NCI-H146 treated with DMSO at 0.1 percent for 48 hours (cell line): ENCODE data around the gene UGT1A1.

Source experiments
- DNase-seq: peaks from one replicate; lab custom pipeline; 2025; ENCODE audit not compliant: unreplicated experiment; lab: John Stamatoyannopoulos, UW

UGT1A1 gene

DNA sequence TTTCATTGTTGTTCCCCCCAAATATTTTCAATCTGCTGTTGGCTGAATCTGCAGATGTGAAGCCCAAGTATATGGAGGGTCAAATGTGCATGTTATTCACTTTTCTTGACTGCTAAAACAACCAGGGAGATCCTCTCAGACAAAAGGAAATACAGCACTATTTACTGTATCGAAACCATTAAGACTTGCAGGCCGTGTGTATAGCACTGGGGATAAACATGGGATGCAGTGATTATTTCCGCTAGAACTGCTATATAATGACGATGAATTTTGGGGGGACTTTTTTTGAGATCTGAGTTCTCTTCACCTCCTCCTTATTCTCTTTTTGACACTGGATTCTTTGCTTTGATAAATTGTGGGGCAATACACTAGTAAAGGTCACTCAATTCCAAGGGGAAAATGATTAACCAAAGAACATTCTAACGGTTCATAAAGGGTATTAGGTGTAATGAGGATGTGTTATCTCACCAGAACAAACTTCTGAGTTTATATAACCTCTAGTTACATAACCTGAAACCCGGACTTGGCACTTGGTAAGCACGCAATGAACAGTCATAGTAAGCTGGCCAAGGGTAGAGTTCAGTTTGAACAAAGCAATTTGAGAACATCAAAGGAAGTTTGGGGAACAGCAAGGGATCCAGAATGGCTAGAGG, 3.5 kb upstream of the UGT1A1 start:
- DNase-seq, result no peak

DNA sequence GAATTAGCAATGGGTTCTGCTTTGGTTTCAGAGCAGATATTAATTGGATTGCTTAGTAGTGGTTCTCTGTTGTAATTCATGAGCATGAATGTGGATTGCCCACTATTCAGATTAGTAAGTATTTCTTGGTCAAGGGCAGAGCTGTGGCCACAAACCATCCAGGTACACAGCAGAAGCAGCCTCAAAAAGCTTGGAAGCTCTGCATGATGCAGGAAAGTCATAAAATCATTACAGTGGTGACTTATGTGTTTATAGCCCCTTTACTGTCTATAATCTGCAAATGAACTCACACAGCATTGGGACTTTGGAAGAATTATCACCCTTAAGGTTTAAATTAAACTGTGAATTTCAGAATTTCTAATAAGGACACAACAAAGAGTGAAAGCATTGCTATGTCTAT, 1.9 kb upstream of the UGT1A1 start:
- DNase-seq, result no peak

DNA sequence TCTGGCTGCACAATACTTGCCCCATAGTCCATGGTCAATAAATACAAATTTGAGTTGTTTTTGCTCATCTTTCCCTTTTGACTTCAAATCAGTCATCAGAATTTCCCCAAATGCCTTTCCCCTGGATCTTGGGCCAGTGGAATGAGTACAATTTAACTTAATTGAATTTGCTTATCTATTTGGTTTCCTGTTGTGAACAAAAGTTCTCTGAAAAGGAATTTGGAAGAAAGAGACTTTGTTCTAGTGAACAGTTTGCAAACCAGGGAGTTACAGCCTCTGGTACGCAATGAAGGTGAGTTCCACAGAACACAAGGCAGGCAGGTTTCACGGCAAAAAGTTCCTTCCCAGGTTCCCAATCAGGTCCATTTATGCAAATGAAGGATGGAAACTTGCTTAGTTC, 1.2 kb upstream of the UGT1A1 start:
- DNase-seq, result no peak

DNA sequence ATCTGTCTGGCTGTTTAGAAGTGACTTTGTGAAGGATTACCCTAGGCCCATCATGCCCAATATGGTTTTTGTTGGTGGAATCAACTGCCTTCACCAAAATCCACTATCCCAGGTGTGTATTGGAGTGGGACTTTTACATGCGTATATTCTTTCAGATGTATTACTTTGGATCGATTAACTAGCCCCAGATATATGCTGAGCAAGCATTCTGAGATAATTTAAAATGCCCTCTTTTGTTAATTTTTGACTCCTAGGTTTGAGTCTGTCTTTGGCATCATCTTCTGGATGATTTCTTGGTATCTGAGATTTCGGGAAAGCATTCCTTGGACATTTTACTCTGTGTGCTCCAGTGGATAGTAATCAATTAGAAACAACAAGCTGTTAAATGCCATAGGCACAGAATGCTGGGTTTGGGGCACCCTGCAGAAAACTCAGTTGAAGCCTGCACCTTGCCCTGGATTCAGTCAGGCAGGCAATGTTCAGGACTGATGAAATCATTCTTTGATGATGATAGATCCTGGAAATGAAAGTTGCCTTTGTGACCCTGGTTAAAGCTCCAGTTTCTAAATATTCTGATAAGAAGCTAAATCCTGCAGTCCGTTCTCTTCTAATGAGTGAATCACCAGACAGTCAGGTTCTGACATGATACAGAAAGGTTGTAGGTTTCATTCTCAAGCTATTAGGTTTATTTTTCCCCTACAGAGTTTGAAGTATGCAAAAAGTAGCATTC, 1.1 kb downstream of the UGT1A1 start:
- no peak for DNase-seq

DNA sequence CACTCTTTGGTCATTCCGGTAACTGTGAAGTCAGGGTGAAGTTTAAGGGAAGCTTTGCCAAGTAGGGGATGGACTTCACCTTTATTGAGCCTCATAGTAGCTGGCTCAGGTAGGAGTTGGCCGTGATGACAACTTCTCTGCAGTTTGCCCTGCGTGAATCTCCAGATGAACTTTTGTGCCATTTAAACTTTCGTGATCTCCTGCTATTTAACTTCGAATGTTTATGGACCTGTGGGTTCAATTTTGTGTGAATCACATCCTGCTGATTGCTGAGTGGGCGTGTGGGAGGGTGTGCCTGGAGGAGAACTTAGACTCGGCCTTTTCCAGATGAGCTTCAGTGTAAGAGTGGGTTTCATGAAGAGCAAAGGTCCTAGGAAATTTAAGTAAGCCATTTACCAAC, 4.2 kb downstream of the UGT1A1 start:
- DNase-seq, result no peak

DNA sequence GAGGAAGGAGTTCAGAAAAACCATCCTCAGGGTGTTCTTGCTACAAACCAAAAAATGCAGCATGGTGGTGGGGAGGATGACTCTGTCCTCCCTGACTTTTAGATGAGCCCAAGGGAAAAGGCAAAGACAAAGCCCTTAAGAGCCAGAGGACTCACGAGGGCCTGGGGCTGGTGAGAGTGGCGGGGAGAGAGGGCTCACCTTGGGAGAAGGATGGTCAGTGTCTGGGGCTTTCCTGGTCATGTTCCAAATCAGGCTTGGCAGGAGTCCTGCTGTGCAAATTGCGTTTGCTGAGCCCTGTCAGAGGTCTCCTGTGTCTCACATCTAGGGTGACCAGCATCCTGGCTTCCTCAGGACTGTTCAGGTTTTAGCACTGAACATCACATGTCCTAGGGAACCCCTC, 4.7 kb downstream of the UGT1A1 start:
- DNase-seq, result no peak

DNA sequence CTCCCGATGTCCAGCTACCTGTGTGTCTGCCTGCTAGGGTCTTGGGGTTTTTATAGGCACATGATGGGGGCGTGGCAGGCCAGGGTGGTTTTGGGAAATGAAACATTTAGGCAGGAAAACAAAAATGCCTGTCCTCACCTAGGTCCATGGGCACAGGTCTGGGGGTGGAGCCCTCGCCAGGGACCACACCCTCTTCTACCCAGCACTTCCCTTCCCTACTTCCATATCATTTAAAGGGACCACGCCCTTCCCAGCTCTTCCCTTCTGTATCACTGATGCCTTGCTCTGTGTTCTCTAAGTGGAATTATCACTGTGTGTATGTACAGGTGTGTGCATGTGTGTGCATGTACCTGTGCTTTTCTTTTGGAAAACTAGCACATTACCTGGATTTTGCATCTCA, 6.3 kb downstream of the UGT1A1 start:
- DNase-seq, result no peak

DNA sequence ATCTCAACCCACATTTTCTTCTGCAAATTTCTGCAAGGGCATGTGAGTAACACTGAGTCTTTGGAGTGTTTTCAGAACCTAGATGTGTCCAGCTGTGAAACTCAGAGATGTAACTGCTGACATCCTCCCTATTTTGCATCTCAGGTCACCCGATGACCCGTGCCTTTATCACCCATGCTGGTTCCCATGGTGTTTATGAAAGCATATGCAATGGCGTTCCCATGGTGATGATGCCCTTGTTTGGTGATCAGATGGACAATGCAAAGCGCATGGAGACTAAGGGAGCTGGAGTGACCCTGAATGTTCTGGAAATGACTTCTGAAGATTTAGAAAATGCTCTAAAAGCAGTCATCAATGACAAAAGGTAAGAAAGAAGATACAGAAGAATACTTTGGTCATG, 8.0 kb downstream of the UGT1A1 start:
- no peak for DNase-seq

DNA sequence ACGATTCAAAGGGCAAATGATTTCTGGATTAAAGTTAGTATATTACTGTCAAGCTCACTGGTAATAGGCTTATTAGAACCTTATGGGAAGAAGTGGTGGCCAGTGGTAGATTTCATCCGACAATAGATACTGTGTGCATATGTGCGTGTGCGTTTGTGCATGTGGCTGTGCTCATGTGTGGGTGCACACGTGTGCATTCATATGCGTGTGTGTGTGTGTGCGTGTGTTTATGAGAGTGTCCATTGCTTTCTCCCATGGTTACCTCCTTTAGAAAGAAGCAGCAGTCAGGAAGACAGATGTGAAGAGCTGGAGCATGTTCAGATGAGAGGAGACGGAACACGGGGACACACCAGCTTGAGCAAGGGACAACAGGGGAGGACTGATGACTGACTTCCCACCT, 9.2 kb downstream of the UGT1A1 start:
- DNase-seq, result no peak

DNA sequence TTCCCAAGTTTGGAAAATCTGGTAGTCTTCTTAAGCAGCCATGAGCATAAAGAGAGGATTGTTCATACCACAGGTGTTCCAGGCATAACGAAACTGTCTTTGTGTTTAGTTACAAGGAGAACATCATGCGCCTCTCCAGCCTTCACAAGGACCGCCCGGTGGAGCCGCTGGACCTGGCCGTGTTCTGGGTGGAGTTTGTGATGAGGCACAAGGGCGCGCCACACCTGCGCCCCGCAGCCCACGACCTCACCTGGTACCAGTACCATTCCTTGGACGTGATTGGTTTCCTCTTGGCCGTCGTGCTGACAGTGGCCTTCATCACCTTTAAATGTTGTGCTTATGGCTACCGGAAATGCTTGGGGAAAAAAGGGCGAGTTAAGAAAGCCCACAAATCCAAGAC, 12.1 kb downstream of the UGT1A1 start:
- no peak for DNase-seq

DNA sequence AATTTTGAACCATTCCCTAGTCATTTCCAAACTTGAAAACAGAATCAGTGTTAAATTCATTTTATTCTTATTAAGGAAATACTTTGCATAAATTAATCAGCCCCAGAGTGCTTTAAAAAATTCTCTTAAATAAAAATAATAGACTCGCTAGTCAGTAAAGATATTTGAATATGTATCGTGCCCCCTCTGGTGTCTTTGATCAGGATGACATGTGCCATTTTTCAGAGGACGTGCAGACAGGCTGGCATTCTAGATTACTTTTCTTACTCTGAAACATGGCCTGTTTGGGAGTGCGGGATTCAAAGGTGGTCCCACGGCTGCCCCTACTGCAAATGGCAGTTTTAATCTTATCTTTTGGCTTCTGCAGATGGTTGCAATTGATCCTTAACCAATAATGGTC, 12.5 kb downstream of the UGT1A1 start:
- DNase-seq, result no peak

DNA sequence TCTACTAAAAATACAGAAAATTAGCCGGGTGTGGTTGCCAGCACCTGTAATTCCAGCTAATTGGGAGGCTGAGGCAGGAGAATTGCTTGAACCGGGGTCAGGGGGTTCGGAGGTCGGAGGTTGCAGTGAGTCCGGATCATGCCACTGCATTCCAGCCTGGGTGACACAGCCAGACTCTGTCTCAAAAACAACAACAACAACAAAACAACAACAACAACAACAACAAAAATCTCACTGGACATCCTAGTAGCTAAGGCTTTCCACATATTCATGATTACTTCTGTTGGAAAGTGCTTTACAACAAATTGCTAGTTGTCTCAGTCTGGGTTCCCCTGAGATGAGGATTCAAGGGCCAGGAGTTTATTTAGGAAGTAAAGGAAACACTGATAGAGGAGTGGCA, 13.8 kb downstream of the UGT1A1 start:
- DNase-seq, result no peak

DNA sequence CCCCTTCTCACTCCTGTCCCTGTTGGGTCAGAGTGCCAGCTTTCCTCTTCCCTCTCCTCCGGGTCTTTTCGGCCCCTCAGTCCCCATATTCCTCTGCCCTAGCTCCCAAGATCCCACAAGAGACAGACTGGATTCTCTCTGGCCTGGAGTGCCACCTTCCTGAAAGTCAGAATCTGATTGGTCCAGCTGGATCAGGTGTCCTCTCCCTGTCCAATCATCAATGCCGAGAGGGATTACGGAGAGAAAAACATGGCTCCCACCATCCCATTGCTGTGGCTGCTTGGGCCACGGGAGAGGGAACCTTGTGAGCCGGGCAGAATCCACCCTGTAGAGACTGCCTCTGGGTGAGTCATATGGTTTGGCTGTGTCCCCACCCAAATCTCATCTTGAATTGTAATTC, 15.3 kb downstream of the UGT1A1 start:
- no peak for DNase-seq

DNA sequence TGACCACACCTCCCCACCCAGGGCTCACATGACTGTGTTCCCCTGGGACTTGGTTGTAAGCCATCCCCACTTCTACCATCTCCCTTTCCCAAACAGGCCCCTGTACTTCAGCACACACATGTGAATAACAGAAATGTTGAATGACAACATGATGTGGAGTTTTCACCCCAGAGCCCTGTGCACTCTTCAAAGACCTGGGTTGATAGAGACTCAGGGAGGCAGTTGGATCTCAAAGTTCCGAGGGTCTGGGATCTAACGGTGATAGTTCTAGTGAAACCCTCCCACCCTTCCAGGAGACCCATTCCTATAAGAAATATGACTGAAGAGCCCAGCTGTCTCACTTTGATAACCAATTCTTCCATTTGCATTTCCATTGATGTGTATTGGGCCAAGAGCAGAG, 18.0 kb downstream of the UGT1A1 start, which contains the start of gene MROH2A:
Gene MROH2A, plus strand, starts transcription at position 301 of the 400 bp plus-strand sequence. CDS start 1,029 bp downstream, outside the sequence.
- DNase-seq, result no peak

DNA sequence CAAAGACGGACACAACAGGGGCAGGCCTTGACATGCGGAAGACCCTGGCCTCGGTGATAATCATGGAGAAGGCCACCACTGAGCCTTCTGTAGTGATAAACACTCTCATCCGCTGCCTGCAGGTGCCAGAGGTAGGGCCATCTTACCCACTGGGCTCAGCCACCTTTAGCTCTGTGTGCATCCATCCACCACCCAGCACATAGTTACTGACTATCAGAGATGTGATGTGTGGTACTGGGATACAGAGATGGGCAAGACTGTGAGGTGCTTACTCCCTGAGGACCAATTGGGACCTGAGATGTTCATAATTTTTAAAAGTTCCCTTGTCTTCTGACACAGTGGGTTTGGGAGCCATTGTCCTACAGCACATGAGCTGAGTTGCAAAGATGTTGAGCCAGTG, 19.7 kb downstream of the UGT1A1 start:
- no peak for DNase-seq

DNA sequence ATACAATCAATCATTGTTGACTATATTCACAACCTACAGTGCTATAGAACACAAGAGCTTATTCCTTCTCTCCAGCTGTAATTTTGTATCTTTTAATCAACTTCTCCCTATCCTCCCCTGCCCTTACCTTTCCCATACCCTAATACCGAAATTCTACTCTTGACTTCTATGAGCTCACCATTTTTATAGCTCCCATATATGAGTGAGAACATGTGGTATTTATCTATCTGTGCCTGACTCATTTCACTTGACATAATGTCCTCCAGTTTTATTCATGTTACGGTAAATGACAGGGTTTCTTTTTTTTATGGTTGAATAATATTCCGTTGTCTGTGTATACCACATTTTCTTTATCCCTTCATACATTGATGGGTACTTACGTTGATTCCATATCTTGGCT, 20.7 kb downstream of the UGT1A1 start:
- DNase-seq, result no peak

DNA sequence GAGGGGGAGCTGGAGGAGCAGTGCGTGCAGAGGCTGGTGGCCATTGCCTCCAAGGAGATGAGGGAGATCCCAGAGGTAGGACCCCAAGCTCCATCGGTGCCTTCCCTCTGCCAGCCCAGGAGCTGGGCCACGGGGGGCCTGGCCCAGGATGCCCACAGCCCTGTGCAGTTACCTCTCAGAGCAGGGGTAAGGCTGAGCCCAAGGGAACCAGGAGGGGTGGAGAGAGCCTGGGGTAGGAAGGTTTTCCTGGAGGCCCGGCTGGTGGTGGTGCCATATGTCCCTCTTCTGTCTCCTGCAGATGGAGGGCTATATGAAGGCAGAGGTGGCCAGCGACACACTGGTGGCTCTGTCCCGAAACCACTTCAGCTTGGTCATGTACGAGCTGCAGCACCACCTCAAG, 29.5 kb downstream of the UGT1A1 start:
- no peak for DNase-seq

DNA sequence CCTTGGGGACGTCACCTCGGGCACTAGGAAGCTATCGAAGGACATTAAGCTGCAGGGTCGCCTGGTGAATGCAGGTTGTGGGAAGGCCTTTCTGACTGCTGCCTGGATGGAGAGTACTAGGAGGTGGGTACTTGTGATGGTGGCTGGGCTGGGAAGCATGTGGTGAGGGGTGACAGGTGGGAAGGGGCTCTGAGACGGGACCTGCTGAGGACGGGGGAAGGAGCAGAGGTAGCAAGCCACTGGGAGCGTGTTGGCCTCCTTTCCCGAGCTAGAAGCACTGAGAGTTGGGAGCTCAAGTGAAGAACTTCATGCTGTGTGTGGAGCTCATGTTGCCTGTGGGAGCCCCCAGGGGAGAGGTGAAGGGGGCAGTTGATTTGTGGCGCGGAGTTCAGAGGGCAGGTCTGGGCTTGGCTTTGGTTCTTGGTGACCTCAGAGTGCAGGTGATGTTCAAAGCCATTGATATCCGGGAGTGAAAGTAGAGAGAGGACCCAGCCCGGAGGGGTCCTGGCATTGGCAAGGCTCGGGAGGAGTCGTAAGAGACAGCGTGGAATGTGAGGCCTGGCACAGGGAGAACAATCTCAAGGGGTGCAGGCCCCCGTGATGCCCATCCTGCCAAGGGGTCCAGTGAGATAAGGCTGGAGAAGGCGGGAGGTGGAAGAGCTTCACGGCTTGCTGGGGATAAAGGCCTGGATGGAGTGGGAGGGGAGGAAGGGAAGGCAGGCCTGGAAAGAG, 31.2 kb downstream of the UGT1A1 start:
- DNase-seq, result no peak

DNA sequence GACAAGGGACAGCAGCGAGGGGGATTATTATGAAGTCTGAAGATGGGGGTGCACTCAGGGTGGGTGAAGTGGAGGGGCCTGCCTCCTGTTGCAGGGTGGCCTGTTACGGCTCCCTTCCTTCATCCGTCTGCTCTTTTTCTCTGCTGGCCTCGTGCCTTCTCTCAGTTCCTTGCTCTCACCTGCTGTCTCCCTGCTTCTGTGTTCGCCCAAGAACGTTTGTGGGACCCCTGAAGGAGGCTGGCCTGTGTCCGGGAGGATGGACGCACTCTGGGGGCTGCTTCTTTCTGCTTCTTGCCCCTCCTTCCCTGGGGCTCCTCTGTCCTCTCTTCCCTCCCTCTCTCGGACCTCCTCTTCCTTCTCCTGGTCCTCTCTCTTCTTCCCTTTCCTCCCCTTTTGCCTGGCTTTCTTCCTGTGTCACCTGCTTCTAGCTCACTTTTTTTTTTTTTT, 31.8 kb downstream of the UGT1A1 start:
- DNase-seq, result no peak

DNA sequence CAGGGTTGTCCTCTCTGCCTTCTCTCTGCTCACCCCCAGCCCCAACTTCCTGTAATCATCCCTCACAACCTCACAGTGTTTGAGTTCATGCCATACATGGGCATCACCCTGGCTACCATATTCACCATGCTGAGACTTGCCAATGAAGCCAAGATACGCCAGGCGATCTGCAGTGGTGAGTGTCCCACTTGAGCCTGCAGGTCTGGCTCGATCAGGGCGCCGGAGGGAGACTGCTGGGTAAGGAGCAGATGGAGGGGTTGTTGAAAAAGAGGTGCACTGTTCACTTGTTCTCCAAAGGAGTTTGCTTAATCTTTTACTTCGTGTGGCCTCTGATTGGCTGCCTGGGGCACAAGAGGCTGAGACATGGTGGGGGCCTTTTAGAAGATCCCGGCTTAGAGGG, 32.6 kb downstream of the UGT1A1 start:
- no peak for DNase-seq

DNA sequence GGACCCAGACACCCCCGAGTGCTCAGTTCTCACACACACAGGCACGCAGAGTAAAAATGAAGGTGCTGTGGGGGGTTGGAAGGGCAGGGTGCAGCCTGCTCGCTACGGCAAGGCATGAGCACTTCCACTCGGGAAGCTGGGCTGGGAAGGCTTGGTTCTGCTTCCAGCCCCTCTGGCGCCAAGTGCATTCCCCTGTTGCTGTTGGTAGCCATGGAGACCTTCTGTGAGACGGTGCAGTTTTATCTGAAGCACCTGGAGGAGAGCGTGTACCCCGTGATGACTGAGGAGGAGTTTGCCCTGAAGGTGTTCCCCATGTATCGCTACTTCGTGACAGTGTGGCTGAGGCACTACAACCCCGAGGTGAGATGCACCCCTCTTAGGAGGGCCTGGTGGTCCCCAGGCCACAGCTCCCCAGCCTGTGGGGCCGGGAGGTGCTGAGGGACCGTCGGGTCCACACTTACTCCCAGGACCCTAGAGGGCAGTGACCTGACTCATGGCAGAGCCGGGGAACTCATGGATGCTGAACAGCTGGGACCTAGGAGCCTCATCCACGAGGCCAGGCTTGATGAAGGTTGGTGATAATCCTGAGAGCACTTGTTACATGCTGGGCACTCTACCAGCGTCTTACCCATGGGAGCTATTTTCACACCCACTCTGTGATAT, 33.5 kb downstream of the UGT1A1 start:
- no peak for DNase-seq
